WTC11 (cell line): ENCODE data around the gene MT1H. TPM values are rescaled to one million over a fixed set of nuclear protein-coding genes. Genes with fewer than 3 reads are reported as not detected.

Experiments used
- ATAC-seq: fragments of 200-7000 bp; cut with Tn5 transposase; 2 replicates; pipeline ENCODE4 v1.10.0; 2021; ENCODE audit warnings: mild to moderate bottlenecking, moderate library complexity
- CTCF ChIA-PET: fragments of 300-600 bp; sonication (Branson Sonifier 250); formaldehyde crosslinking; loops from one replicate; lab custom pipeline; 2021; ENCODE audit warnings: antibody characterized with exemption; lab: Charles Lee
- POLR2A ChIA-PET: fragments of 350-600 bp; sonication (Branson Sonifier 250); formaldehyde crosslinking; loops from one replicate; lab custom pipeline; 2021; ENCODE audit warnings: antibody characterized with exemption; lab: Charles Lee
- DNase-seq: peaks from one replicate; pipeline ENCODE4 v3.0.0; 2021; ENCODE audit warnings: low spot score
- H3K27ac Mint-ChIP-seq: 2 replicates; pipeline ENCODE4 v1.8.0; 2021; ENCODE audit warnings: mixed read lengths
- H3K27me3 Mint-ChIP-seq: 2 replicates; pipeline ENCODE4 v1.8.0; 2021; ENCODE audit warnings: low read depth, mild to moderate bottlenecking, moderate library complexity, mixed read lengths
- H3K36me3 Mint-ChIP-seq: 2 replicates; pipeline ENCODE4 v1.8.0; 2021; ENCODE audit warnings: mixed read lengths
- H3K4me1 Mint-ChIP-seq: 2 replicates; pipeline ENCODE4 v1.8.0; 2022; ENCODE audit warnings: mixed read lengths
- H3K4me3 Mint-ChIP-seq: 2 replicates; pipeline ENCODE4 v1.8.0; 2021; ENCODE audit warnings: mild to moderate bottlenecking, moderate library complexity, mixed read lengths
- H3K9me3 Mint-ChIP-seq: 2 replicates; pipeline ENCODE4 v1.8.0; 2021; ENCODE audit warnings: mixed read lengths
- AR ChIP-seq: fragments of 250-450 bp; sonication (Bioruptor Pico); IDR thresholded peaks from 2 replicates; pipeline ENCODE4 v1.9.0; 2021; ENCODE audit warnings: mild to moderate bottlenecking
- ATF1 ChIP-seq: sonication (generic); formaldehyde crosslinking; IDR thresholded peaks from 2 replicates; pipeline ENCODE4 v1.8.1; 2023; ENCODE audit warnings: mild to moderate bottlenecking, moderate library complexity, missing genetic modification reagents
- E2F4 ChIP-seq: sonication (generic); formaldehyde crosslinking; IDR thresholded peaks from 2 replicates; pipeline ENCODE4 v1.8.1; 2022; ENCODE audit warnings: low read depth, mild to moderate bottlenecking, moderate library complexity, missing genetic modification reagents, borderline replicate concordance
- EMX1 ChIP-seq: fragments of 250-450 bp; sonication (Bioruptor Pico); IDR thresholded peaks from 2 replicates; pipeline ENCODE4 v1.8.0; 2021; ENCODE audit warnings: mild to moderate bottlenecking
- FOXJ3 ChIP-seq: sonication (generic); formaldehyde crosslinking; IDR thresholded peaks from 2 replicates; pipeline ENCODE4 v1.9.0; 2021; ENCODE audit warnings: missing genetic modification reagents, mild to moderate bottlenecking, borderline replicate concordance
- FOXK1 ChIP-seq: sonication (generic); formaldehyde crosslinking; IDR thresholded peaks from 2 replicates; pipeline ENCODE4 v1.8.0; 2022; ENCODE audit warnings: mild to moderate bottlenecking, moderate library complexity, missing genetic modification reagents
- FOXP1 ChIP-seq: sonication (generic); formaldehyde crosslinking; IDR thresholded peaks from 2 replicates; pipeline ENCODE4 v1.8.0; 2022; ENCODE audit warnings: missing genetic modification reagents, mild to moderate bottlenecking, moderate library complexity, borderline replicate concordance
- FOXP4 ChIP-seq: sonication (generic); formaldehyde crosslinking; IDR thresholded peaks from 2 replicates; pipeline ENCODE4 v1.8.0; 2022; ENCODE audit warnings: mild to moderate bottlenecking, missing genetic modification reagents
- HMGXB4 ChIP-seq: sonication (generic); formaldehyde crosslinking; IDR thresholded peaks from 2 replicates; pipeline ENCODE4 v1.8.1; 2023; ENCODE audit warnings: mild to moderate bottlenecking, moderate library complexity, missing genetic modification reagents
- MAX ChIP-seq: sonication (generic); formaldehyde crosslinking; IDR thresholded peaks from 2 replicates; pipeline ENCODE4 v1.8.0; 2022; ENCODE audit warnings: mild to moderate bottlenecking, missing genetic modification reagents
- MLX ChIP-seq: sonication (generic); formaldehyde crosslinking; IDR thresholded peaks from 2 replicates; pipeline ENCODE4 v1.8.1; 2023; ENCODE audit warnings: mild to moderate bottlenecking, missing genetic modification reagents, moderate library complexity
- MXD4 ChIP-seq: fragments of 250-450 bp; sonication (Bioruptor Pico); IDR thresholded peaks from 2 replicates; pipeline ENCODE4 v1.8.0; 2021; ENCODE audit warnings: mild to moderate bottlenecking, moderate library complexity, borderline replicate concordance
- NR2C2 ChIP-seq: sonication (generic); formaldehyde crosslinking; IDR thresholded peaks from 2 replicates; pipeline ENCODE4 v1.8.0; 2022; ENCODE audit warnings: mild to moderate bottlenecking, missing genetic modification reagents
- OVOL2 ChIP-seq: fragments of 250-450 bp; sonication (Bioruptor Pico); IDR thresholded peaks from 2 replicates; pipeline ENCODE4 v1.9.0; 2021; ENCODE audit warnings: mild to moderate bottlenecking, borderline replicate concordance
- PREB ChIP-seq: sonication (generic); formaldehyde crosslinking; IDR thresholded peaks from 2 replicates; pipeline ENCODE4 v1.8.1; 2022; ENCODE audit warnings: mild to moderate bottlenecking, missing genetic modification reagents, moderate library complexity, borderline replicate concordance
- PRRX2 ChIP-seq: fragments of 250-450 bp; sonication (Bioruptor Pico); IDR thresholded peaks from 2 replicates; pipeline ENCODE4 v1.8.0; 2021; ENCODE audit warnings: mild to moderate bottlenecking
- SMAD3 ChIP-seq: sonication (generic); formaldehyde crosslinking; IDR thresholded peaks from 2 replicates; pipeline ENCODE4 v1.8.0; 2022; ENCODE audit warnings: missing genetic modification reagents, mild to moderate bottlenecking, borderline replicate concordance
- STAT6 ChIP-seq: sonication (generic); formaldehyde crosslinking; conservative IDR thresholded peaks from 2 replicates; pipeline ENCODE4 v1.8.1; 2023; ENCODE audit warnings: mild to moderate bottlenecking, low read depth, missing genetic modification reagents, moderate library complexity
- TP53 ChIP-seq: sonication (generic); formaldehyde crosslinking; IDR thresholded peaks from 2 replicates; pipeline ENCODE4 v1.8.1; 2023; ENCODE audit warnings: mild to moderate bottlenecking, missing genetic modification reagents
- ZNF219 ChIP-seq: sonication (generic); formaldehyde crosslinking; IDR thresholded peaks from 2 replicates; pipeline ENCODE4 v1.8.0; 2023; ENCODE audit warnings: missing genetic modification reagents, mild to moderate bottlenecking, borderline replicate concordance
- ZNF232 ChIP-seq: sonication (generic); formaldehyde crosslinking; IDR thresholded peaks from 2 replicates; pipeline ENCODE4 v1.8.0; 2022; ENCODE audit warnings: mild to moderate bottlenecking, missing genetic modification reagents
- ZNF263 ChIP-seq: sonication (generic); formaldehyde crosslinking; IDR thresholded peaks from 2 replicates; pipeline ENCODE4 v1.8.1; 2022; ENCODE audit warnings: low read depth, mild to moderate bottlenecking, moderate library complexity, missing genetic modification reagents
- ZNF396 ChIP-seq: fragments of 250-450 bp; sonication (Bioruptor Pico); IDR thresholded peaks from 2 replicates; pipeline ENCODE4 v1.8.0; 2021; ENCODE audit warnings: mild to moderate bottlenecking, moderate library complexity, borderline replicate concordance
- total RNA-seq: library from RNA; stranded (reverse); gene quantifications from 3 replicates; pipeline ENCODE4 v1.2.3, GENCODE V29; 2021

MT1H gene
- total RNA-seq, 1 experiment from 2014 or later = 122 TPM

GRCh38 chr16:56710181-56710737 lies 40.6 kb downstream of the MT1H start:
- ChIA-PET CTCF (no interaction called here), POLR2A (no interaction called here)
- DNase-seq (no peak), ATAC-seq (no peak)
- TF ChIP-seq OVOL2 (CRISPR knock-in tag) = no peak
- TF ChIP-seq FOXK1 = no peak
- TF ChIP-seq PREB (CRISPR knock-in tag) = no peak
- no peak for TF ChIP-seq HMGXB4 (CRISPR knock-in tag)
- TF ChIP-seq TP53 (CRISPR knock-in tag) = no peak
- TF ChIP-seq MLX (CRISPR knock-in tag) = no peak
- no peak for TF ChIP-seq AR (CRISPR knock-in tag)
- no peak for TF ChIP-seq ZNF263 (CRISPR knock-in tag)
- no peak for TF ChIP-seq NR2C2 (CRISPR knock-in tag)
- no peak for TF ChIP-seq FOXP1
- TF ChIP-seq ATF1 (CRISPR knock-in tag) = no peak
- no peak for TF ChIP-seq FOXJ3
- TF ChIP-seq STAT6 = no peak
- no peak for TF ChIP-seq ZNF396 (CRISPR knock-in tag)
- TF ChIP-seq EMX1 (CRISPR knock-in tag) = no peak
- no peak for TF ChIP-seq ZNF219 (CRISPR knock-in tag)
- H3K4me3 Mint-ChIP-seq = no peak overlapping the region
- peaks cover 13% of the 10 kb centered on the region for H3K4me1 Mint-ChIP-seq
- H3K36me3 Mint-ChIP-seq = no peaks in the 10 kb centered on the region
- H3K27me3 Mint-ChIP-seq = peaks cover 11% of the 10 kb centered on the region; the same call in 1 of the 2 replicates
- H3K9me3 Mint-ChIP-seq = peaks cover 5% of the 10 kb centered on the region; the same call in 1 of the 2 replicates
- no peak overlapping the region for H3K27ac Mint-ChIP-seq

GRCh38 chr16:56711862-56712261 lies 42.2 kb downstream of the MT1H start:
- Mint-ChIP-seq H3K36me3 (no peaks in the 10 kb centered on the region), H3K27ac (no peak overlapping the region), H3K4me3 (no peak overlapping the region), H3K4me1 (peaks cover 16% of the 10 kb centered on the region), H3K9me3 (peaks cover 5% of the 10 kb centered on the region; the same call in 1 of the 2 replicates), H3K27me3 (peaks cover 15% of the 10 kb centered on the region; the same call in 1 of the 2 replicates)
- ChIA-PET CTCF (no interaction called here), POLR2A (no interaction called here)
- DNase-seq (no peak), ATAC-seq (no peak)
- TF ChIP-seq MXD4 (CRISPR knock-in tag) (no peak), PRRX2 (CRISPR knock-in tag) (no peak), SMAD3 (CRISPR knock-in tag) (no peak), FOXP4 (CRISPR knock-in tag) (no peak), ZNF232 (CRISPR knock-in tag) (no peak), MAX (no peak), OVOL2 (CRISPR knock-in tag) (no peak), E2F4 (no peak)
